CD4-positive, alpha-beta T cell treated with Interferon alpha-2 for 1 hour (primary cell): ENCODE data around the gene TRIM67.

Source experiments
- DNase-seq, 2 donors: peaks; one replicate each; pipeline ENCODE4 v3.0.0-alpha.2; 2020 to 2022

The TRIM67 gene

DNA sequence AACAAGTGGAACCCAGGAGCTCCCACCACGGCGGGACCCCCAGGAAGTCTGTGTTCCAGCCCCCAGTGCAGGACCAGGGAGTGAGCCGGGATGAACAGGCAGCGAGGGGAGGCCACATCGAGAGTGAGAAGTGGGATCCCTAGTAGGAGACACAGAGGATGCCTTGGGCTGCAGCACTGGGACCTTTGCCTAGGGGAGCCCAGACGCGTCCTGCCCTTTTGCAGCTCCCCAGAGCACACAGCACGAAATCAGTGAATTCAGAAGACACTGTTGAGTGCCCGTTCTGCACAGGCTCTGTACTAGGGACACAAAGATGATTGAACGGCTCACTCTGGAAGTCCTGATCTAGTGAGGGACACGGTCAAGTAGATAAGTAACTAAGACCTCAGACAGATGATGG is 23.5 kb downstream of the TRIM67 start:
- DNase-seq: no peak

DNA sequence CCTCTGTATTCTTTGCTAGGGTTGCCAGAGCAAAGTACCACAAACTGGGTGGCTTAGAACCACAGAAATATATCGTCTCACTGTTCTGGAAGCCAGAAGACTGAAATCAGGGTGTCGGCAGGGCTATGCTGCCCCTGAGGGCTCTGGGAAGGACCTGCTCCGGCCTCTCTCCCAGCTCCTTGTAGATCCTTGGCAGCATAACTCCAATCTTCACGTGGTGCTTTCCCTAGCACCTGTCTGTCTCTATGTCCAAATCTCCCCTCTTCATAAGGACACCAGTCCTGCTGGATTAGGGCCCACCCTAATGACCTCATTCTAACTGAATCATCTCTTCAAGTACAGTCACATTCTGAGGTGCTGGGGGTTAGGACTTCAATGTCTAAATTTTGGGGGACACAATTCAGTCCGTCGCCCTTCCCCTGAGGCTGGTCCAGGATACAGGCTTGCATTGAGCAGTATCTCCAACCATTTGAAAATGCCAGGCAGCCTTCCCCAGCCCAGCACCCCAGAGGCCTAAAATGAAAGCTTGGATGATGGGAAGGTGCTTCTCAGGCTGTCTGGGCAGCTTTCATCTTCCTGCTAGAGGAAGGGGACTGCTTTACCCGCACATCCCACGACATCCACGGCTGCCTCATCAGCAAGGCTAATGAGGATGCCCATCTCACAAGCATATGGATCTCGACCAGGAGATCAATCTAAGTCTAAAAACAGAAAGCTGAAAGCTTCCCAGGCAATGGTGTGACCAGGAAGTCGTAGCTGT is 24.7 kb downstream of the TRIM67 start:
- DNase-seq: no peak

DNA sequence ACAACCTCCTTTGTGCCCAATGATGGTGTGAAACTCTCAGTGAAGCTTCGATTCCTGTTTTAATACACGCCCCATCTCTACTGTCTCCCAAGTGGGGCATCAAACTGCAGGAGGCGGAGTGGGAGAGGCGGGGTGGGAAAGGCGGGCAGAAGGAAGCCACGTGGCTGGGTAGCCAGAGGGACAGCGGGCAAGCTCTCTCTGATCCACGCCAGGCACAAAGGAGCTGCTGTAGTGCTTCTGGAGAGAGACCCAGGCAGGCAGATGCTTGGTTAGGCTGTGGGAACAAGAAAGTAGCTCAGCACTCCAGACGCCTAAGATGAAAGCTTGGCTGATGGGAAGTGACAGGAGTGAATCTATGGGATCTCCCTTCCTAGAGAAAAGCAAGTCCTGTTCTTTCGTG is 25.7 kb downstream of the TRIM67 start:
- DNase-seq: no peak

DNA sequence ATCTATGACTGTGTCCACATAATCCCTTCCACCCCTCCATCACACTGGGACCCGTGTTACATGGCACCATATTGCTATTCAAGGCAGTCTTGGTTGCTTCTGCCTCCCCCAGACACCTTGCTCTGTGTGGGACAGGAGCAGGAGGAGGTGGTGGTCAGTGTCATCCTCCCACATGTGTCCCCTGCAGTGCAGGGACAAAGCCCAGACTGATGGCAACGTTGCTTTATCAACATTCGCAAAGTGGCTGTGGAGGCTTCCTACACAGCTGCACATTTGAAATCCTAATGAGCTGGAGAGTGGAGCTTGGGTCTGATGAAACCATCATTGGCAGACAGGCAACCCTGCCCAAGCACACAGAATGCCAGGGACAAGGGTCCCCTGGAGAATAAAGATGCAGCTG is 26.2 kb downstream of the TRIM67 start:
- no peak for DNase-seq

DNA sequence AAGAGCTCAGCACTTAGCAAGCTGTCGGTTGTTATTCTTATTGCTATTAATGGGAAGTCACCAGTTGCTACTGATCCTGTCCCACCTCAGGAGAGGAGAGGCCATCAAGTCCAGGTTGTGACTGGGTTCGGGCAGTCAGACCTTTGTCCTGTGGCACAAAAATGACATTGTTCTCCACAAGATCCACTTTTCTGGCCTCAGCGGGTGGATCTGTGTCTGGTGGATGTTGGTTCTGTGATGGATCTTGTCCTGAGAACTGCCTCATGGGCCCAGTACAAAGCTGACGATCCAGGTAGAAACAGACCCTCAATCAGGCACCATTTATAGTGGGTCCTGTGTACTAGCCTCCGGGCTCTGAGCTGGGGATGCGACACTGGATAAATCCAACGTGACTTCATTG is 26.9 kb downstream of the TRIM67 start:
- DNase-seq: no peak

DNA sequence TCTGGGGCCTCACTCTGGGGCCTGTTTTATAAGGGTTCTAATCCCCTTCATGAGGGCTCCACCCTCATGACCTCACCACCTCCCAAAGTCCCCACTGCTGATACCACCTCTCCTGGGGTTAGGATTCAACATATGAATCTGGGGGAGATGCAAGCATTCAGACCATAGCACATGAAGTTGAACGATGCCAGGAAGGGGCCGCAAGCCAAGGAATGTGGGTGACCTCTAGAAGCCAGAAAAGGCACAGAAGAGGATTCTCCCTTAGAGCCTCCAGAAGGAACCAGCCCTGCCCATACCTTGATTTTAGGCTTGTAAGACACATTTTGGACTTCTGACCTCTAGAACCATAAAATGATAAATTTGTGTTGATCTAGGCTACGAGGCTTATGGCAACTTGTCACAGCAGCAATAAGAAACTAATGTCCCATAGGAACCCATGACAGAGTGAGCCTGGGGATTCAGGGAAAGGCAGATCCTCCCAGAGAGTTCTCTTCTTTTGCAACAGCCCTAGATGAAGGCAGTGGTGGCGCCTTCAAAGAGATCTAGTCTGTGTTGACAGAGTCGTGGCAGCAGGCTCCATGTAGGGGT is 27.9 kb downstream of the TRIM67 start:
- no peak for DNase-seq

DNA sequence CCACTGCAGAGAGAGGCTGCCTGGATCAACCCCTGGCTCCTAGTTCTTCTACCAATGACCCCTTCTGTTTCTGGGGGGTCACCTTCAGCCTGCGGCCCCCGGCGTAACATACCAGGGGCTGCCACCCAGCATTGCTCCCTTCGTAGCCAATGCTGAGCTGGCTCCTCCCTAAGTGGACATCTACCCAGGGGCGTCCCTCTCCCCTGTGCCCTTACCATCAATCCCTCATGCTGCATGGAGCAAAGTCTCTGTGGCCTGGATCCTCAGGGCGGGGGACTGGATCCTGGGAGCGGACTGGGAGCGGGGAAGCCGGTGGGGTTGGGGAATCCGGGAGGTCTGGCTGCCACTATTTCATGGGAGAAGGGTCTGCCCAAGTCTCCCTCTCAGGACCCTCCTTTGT is 28.6 kb downstream of the TRIM67 start:
- DNase-seq: no peak

DNA sequence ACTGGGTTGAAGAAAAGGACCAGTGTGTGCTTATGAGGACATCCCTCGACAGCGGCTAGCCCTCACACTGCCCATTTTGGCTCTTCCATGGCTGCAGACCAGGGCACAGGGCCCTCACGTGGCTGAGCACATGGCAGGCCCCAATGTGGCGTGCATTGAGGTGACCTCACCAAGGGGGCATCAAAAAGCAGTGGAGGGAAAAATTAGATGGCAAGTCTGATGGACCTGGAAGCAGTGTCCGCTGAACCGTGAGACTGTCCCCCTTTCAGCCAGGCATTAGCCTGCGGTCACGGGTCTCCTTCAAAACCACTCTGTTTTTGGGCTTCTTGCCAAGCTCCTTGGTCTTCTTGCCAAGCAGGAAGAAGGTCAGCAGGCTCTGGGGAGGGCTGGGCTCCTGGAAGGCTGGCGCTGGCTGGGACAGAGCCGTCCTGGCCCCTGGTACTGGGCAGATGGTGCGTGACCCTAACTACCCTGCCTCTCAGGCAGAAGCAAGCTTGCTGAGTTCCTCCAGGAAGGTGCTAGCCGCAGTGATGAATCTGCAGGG is 30.8 kb downstream of the TRIM67 start:
- DNase-seq: no peak

DNA sequence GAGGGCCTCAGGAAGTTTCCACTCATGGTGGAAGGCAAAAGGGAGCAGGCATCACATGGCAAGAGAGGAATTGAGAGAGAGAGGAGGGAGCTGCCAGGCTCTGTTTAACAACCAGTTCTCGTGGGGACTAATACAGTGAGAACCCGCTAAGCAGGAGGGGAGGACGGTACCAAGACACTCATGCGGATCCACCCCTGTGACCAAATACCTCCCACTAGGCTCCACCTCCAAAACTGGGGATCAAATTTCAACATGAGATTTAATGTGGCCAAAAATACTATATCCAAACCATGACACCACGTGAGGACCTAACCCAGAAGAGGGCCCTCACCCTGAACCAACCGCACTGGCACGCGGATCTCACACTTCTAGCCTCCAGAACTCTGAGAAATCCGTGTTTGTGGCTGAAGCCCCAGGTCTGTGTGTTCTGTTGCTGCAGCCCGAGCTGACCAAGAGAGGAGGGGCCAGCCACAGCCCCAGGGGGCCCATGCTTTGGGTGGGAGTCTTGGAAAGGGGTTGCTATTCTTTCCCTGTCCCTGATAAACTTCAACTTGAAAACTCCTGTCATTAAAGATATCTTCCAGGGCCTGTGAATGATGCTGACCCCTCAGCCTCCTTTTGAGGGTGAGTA is 32.0 kb downstream of the TRIM67 start:
- no peak for DNase-seq

DNA sequence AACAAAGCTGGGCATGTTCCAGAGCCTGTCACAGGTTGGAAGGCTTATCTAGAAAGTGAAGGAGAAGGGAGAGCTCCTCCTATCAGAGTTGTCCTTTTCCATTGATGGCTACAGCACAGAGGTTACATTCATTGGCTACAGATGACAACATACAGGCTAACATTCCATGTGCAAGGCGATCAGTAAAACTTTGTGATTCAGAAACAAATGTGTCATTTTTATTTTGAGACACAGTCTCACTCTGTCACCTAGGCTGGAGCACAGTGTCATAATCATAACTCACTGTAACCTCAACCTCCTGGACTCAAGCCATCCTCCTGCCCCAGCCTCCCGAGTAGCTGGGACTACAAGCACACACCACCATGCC is 32.6 kb downstream of the TRIM67 start:
- no peak for DNase-seq

DNA sequence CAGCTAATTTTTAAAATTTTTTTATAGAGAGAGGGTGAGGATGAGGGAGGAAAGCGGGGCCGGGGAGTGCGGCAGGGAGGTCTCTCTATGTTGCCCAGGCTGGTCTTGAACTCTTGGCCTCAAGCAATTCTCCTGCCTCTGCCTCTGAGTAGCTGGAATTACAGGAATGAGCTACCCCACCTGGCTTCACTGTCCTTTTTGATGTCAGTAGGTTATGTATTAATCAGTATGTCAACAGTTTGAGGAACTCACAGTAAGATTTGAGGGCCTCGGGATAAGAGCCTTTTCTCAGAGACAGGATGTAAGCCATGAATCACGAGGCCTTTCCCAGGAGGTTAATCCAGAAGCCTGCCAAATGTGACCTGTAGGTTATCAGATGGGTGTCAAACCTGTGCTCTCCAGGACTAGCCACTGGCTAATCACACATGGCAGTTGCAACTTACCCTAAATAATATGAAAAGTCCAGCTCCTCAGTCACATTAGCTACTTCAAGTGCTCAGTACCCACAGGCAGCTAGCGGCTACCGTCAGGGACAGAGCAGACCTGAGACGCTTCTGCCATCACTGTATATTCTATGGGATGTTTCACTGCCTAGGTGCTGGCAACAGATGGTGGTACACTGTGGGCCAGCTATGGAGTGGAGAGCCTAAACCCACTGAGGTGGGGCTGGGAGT is 33.1 kb downstream of the TRIM67 start:
- DNase-seq: no peak

DNA sequence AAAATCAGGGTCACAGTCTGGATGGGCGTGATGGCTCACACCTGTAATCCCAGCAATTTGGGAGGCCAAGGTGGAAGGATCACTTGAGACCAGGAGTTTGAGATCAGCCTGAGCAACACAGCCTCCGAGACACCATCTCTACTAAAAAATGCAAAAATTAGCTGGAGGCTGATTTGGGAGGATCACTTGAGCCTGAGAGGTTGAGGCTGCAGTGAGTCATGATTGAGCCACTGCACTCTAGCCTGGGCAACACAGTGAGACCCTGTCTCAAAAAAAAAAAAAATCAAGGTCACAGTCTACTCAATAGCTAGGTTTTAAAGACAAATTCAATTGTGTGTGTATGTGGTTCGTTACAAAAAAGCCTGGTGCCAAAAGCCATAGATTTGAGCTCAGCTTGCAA is 34.4 kb downstream of the TRIM67 start:
- no peak for DNase-seq

DNA sequence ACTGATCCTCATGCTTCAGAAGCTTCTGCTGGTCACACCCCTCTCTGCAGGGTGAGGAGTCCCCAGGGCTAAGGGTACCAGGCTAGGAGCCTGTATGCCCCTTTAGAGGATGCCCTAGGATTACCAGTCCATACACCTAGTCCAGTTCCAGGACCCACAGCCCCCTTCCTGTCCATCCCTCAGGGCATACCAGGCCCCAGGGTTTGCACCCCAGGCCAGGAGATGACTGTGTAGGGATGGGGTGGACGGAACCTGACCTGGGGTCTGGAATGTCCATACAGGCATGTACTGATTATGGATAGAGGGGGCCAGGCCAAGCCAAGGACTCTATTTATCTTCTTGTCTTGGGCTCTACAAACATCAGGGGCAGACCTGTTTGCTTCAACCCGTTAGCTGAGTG is 34.9 kb downstream of the TRIM67 start:
- DNase-seq: no peak

DNA sequence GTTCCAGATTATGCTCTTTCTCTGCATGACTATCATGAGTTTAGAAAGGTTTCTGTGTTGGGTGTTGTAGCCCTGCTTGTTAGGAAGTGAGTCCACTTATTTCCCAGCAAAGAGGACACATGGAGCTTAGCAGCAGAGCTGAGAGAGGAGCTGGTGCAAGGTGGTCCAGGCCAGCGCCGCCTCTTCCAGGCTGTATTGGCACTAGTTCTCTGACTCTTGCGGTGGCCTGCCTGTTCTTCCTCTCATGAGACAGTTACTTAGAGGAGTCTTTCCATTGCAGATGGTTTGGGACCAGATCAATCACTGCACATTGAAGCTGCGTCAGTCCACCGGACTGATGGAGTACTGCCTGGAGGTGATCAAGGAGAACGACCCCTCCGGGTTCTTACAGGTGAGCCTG is 38.0 kb downstream of the TRIM67 start:
- DNase-seq: no peak

DNA sequence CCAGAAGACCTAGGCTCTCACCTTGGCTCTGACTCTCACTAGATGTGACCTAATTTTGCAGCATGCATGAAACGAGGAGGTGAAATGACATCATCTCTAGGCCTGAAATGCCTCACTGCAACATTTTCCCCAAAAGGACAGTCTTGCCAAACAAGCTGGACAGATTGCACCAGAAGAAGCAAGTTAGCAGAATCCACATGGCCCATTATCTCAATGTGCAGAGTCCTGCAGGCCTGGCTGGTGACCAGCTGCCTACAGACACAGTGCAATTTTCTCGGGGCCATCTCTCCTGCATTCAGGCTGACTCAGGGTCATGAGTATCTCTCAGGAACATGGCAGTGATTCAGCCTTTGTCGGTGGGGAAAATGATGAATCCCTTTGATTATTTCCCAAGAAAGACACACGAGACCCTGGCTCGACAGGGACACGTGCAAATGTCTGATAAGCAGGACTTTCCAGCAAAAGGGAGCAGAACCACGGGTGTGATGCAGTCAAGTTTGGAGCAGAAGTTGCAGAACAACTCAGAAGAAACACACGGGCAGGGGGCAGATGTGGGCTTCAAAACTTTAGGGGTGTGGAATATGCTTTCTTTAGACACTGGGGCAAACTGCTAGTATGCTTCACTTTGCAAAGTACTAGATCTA is 38.7 kb downstream of the TRIM67 start:
- no peak for DNase-seq

DNA sequence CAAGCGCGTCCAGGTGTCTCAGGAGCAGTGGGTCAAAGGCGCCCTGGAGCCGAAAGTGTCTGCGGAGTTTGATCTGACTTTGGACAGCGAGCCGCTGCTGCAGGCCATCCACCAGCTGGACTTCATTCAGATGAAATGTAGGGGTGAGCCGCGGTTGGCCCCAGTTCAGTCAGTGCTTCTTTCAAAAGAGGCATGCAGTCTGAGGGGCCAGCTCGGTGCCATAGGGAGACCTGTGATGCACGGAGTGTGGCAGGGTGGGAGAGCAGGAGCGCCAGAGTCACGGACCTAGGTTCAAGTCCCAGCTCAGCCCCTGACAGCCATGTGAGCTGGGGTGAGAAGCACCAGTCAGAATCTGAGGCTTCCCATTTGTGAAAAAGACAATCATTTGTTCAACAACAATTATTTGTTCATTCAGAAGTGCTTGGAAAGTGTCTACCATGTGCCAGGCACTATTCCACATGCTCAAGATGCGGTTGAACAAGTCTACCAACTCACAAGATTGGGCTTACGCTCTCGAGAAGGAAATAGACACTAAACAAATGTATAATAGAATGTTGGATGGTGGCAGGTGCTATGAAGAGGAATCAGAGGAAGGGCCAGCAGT is 39.6 kb downstream of the TRIM67 start:
- no peak for DNase-seq

DNA sequence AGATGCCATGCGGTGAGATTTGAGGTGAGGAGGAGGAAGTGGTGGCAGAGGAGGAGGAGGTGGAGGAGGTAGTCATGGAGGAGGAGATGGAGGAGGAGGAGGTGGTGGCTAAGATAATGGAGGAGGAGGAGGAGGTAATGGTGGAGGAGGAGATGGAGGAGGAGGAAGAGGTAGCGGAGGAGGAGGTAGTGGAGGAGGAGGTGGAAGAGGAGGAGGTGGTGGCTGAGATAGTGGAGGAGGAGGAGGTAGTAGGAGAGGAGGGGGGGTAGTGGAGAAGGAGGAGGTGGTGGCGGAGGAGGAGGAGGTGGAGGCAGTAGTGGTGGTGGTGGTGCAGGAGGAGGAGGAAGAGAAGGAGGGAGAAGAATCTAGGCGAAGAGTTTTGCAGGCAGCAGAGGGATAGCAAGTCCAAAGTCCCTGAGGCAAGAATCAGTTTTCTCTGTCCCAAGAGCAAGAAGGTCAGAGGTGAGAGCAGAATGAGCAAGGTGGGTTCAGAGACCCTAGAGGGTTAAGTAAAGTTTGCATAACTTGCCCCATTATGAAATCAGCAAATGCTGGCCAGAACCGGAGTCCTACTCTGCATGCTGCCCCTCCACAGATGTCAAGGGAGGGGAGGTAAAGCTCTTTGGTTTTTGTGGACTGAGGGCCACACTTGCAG is 40.2 kb downstream of the TRIM67 start:
- no peak for DNase-seq

DNA sequence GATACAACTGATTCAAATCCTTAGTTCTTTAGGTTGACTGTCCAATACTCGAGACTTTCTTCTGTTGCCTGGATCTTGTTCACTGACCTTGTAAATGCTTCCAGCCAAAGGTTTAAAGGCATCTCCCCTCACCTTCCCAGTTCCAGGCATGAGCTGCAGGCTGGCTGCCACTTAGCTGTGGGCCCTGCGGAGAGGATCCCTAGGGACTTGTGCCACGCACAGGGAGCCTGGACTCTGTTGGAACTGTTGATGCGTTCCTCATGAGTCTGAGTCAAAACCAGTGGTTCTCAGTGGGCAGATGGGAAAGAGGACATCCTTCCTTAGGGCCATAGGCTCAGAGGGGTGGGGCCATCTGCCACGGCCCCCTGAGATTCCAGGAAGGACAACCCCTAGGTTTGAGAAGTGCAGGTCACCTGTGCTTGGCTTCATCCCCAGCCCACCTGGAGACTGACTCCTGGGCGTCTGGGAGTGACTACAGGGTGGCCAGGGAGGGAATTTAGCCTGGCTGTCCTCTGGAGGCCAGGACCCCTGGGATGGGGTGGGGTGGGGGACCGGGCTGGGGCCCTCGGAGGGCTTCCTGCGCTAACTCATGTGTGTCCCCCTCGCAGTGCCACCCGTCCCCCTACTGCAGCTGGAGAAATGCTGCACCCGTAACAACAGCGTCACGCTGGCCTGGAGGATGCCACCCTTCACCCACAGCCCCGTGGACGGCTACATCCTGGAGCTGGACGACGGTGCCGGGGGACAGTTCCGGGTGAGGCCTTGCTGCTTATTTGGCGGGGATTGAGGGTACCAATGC is 41.6 kb downstream of the TRIM67 start:
- DNase-seq: no peak

DNA sequence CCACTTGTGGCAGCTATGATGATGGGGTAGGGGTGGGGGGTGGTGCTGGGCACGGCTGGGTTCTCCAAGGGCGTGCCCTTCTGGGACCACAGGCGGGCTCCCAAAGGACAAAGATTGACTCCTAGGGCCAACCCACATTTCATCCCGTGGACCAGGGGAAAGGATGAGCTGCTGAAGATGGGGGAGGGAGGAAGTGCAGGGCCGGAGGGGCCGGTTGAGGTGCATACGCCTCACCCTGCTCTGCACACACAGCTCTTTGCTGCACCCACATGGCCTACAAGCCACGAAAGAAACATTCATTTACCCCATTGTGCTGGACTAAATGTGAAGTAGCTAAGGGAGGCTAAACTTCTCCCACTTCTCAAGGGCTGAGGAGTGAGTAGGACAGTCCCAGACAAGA is 45.0 kb downstream of the TRIM67 start:
- DNase-seq: no peak

DNA sequence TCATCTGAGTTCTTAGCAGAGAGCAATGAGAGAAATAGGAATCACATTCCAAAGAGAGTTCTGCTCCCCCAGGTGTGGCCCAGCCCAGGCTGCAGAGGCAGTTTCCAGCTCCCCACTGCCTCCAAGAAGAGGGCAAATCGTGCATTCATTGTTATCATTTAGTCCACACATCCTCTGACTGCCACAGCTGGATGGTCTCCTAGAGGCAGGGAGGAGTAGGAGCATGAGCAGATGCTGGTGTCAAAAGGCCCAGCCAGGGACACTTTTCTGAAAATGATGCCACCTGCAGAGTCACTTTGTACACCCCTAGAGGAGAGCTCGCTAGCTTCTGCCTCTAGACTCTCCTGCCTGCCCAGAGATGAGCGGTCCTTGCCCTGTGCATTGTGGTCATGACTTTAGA is 45.6 kb downstream of the TRIM67 start:
- no peak for DNase-seq

DNA sequence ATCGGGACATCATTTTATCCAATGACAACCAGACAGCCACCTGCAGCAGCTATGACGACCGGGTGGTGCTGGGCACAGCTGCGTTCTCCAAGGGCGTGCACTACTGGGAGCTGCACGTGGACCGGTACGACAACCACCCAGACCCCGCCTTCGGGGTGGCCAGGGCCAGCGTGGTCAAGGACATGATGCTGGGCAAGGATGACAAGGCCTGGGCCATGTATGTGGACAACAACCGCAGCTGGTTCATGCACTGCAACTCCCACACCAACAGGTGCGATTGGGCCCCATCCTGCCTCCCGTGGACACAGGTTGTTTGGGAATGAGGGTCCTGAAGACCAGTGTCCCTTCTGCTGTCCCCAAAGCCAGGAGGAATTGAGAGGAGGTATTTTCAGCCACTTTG is 47.1 kb downstream of the TRIM67 start:
- no peak for DNase-seq
